Activated T-cell treated with anti-CD3 and anti-CD28 coated beads for 1 hour (primary cell): ENCODE measurements around the gene CHRNA9.

Source experiments
- DNase-seq: peaks from one replicate; pipeline ENCODE4 v3.0.0-alpha.2; 2020; ENCODE audit warnings: low read depth

The CHRNA9 gene

GRCh38 chr4:40309250-40309774 lies 25.8 kb upstream of the CHRNA9 start:
- peak; percentile 95 for DNase-seq

GRCh38 chr4:40310225-40310624 lies 24.9 kb upstream of the CHRNA9 start:
- DNase-seq: no peak

DNA sequence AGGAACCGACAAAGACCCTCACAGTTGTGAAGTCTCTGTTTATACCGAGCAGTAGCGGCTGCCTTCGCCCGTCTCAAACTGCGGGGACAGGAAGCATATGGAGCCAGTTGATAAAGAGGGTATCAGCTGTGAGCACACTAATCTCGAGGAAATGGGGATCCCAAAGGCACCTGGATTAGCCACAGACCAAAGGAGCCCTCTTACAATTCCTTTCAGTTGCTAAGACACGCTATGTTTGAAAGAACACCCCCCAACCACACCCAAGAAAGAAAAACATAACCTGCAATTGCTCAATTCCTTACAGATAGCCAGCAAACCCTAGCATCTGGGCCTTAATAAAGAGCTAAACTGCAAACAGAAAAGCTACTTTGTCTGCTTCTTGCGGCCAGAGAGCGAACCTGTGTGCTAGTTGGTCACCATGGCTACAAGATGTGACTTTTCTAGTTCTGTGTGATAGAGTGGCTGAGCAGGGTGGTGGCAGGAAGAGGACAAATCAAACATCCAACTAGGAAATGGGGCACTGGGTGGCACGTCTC lies 23.3 kb upstream of the CHRNA9 start:
- DNase-seq: no peak

- DNase-seq: no peak
Observed at GRCh38 chr4:40314951-40315350, 20.2 kb upstream of the CHRNA9 start.

GRCh38 chr4:40316333-40316781 lies 18.8 kb upstream of the CHRNA9 start:
- DNase-seq: no peak

DNA sequence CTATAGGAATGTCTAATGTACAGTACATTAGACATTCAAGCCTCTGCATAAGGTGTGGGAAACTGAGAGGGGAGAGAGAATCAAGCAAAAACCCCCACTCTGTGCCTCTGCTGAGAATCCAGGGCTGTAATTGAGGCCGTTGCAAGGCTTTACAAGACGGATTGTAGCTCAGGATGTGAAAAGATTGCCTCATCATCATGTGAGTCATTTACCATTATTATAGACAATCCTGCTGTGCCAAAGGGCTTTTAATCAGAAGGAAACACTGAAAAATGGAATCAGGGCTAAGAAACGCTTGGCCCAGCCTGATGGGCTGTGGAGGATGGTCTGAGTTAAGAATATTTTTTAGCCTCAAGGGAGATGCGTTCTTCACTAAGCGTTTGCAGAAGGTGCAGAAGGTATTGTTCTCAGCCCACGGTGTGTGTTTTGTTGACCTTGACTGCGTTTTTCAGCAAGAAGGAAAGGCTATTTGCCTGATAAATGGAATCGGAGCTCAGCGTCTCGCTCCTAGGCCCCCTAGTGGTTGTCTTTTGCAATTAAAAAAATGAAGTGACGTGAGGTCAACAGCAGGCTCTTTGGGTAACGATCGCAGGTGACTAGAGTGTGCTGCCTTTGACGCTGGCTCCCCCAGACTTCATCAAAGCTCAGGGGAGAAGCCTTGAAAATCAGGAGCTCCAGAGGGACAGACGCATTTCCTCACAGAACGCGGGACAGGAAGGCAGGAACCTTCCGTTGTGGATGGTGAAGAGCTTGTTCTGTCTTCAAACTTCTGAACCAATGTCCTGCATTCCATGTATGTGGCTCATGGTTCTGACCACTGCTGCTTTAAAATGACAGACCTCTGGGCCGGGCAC lies 18.1 kb upstream of the CHRNA9 start:
- DNase-seq: peak; percentile 29

DNA sequence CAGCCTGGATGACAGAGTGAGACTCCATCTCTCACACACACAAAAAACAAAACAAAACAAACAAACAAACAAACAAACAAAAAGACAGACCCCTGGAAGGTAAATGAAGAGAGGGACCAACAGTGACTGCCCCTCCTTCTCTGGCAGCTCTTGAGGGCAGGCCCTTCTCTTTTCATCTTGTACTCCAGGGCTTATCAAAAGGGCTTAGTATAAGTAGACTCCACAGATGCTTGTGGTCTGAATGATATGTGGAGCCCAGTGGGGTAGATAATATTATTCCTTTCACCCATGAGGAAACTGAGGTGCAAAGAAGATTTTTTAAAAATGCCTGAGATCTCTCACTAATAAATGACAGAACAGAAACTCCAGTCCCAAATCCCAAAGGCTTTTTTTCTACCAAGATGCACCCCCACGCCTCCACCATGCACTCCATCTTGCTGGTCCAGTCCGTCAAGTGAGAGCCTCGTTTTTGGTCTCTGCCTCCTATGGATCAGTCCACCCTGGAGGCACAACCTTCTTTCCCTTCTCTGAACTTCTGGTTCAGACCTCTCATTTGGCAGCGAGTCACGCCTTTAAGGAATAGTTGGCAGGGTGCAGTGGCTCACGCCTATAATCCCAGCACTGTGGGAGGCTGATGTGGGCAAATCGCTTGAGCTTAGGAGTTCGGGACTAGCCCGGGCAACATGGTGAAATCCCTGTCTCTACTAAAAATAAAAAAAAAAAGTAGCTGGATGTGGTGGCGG lies 17.0 kb upstream of the CHRNA9 start:
- no peak for DNase-seq

- DNase-seq: no peak
Observed at GRCh38 chr4:40321574-40322275, 13.4 kb upstream of the CHRNA9 start.

GRCh38 chr4:40322811-40323210 lies 12.3 kb upstream of the CHRNA9 start:
- no peak for DNase-seq

DNA sequence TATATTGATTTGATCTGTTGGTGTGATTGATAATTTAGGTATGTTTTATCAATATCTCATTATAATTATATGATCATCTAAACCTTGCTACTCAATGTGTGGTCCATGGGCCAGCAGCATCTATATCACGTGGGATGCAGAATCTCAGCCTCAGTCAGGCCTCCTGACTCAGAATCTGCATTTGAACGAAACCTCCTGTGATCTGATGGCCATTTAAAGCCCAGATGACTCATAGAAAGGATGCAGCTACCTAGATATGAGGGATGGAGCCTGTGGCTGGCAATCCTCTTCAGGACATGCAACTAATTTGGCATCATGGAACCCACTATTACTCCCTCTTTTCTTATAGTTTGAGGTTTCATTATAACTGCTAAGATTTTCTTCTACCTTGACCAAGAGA lies 11.3 kb upstream of the CHRNA9 start:
- no peak for DNase-seq

DNA sequence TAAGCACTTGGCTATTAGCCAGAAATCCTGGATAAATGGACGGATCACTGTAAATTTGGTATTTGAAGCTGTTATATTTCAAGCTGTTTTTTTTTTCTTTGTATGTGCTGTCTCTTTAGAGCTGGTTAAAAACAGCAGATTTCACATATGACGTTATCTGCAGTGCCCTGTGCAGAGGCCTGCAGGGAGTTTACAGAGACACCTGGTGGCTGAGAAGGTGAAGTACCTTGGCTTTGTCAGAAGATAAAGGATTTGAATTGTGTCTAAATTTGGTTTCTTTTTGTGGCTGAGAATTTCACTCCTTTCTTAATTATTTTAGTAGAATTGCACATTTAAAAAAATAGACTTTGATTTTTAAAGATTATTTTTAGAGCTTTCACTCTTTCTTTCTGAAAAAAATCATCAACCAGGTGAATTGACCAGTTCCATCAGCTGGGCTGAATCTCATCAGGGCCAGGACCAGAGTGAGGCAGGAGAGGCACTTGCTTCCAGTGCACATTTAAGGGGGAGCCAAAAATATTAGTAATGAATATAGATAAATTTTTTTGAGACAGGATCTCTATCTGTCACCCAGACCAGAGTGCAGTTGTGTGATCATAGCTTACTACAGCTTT lies 9.6 kb upstream of the CHRNA9 start:
- peak; percentile 36 for DNase-seq

DNA sequence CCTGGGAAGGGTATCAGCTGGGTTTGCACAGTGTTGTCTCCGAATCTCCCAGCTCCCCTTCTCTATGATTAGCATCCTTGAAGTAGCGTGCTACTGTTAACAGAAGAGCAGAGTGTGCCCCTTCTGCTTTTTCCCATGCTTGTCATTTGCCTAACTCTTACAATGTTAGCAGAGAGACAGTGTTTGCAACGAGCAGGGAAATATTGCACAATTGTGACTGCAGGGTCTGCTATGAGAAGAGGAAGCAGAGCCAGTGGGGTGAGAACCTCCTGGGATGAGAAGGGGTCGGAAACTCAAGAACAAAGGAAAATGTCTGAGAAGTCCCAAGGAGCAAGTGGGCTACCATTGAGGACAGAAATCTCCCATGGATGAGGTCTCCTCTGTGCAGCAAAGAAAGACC lies 7.8 kb upstream of the CHRNA9 start:
- no peak for DNase-seq

- no peak for DNase-seq
Observed at GRCh38 chr4:40328383-40328782, 6.8 kb upstream of the CHRNA9 start.

- DNase-seq: no peak
Observed at GRCh38 chr4:40329805-40330204, 5.3 kb upstream of the CHRNA9 start.

DNA sequence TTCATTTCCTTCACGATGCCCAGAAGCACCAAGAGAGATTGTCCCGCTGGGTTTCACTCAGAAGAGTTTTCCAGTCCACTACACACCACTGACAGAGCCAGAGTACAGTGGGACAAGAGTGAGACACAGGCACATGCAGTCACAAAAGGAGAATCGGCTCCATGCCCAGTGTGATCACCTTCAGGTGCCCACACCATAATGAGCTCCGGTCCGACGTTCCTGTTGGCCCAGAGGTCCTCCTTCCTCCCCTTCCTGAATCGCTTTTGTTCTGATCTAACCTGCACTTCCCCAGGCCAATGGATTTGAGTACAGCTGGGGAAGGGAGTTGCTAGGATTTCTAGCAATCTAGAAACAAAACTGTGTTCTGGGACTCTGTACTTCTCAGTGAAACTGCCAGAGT lies 4.6 kb upstream of the CHRNA9 start:
- no peak for DNase-seq

- DNase-seq: no peak
Observed at GRCh38 chr4:40331101-40331745, 3.9 kb upstream of the CHRNA9 start.

- no peak for DNase-seq
Observed at GRCh38 chr4:40331961-40332360, 3.2 kb upstream of the CHRNA9 start.

DNA sequence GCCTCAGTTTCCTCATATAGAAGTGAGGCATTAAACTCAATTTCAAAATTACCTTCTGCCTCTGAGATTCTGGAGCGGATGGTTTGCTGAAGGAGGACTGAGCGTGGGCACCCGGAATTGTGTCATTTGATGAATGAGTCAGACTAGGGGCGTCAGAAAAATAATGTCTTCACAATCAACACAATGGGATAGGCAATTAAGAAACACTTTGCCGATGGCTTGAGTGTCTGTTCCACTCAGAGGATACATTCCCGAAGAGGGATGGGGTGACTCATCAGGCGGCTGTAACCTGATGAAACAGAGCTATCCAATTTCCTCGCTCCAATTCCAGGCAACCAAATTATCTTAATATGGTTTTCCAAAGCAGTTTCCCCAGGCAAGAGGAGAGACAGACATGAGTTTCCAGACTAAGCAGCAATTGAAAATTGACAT lies 1.2 kb upstream of the CHRNA9 start:
- no peak for DNase-seq

DNA sequence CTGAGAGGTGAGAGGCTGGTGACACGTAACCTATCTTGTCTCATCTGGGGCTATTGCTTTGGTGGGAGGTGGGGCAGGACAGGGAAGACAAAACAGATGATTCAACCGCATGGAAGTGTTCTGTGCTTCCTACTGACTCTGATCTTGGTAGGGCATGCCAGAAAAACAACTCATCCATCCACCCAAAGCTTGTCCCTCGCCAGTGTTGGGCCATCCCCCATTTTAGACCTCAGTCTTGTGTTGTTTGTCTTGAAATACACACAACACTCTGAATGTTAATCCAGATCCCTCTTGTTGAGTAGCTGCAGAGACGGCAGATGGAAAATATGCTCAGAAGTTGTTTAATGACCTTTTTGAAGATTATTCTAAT lies 377 bp downstream of the CHRNA9 start:
- no peak for DNase-seq

DNA sequence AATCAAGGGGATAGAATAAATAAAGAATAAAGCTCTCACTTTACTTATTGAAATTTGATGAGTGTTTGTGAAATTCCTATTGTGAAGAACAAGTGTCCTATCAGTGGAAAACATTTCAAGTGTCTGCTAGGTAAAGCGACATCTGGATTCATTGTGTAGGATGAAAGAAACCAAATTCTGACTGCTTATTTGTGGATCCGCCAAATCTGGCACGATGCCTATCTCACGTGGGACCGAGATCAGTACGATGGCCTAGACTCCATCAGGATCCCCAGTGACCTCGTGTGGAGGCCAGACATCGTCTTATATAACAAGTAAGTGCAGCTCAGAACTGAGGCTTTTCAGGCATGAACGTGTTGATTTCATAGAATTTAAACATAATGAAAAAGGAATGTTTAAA lies 1.9 kb downstream of the CHRNA9 start:
- no peak for DNase-seq

- DNase-seq: no peak
Observed at GRCh38 chr4:40337523-40337922, 2.4 kb downstream of the CHRNA9 start.
